RWPE2 (cell line): ENCODE results near the gene DSEL.

ENCODE experiments used
- ATAC-seq: fragments of 200-7000 bp; cut with Tn5 transposase; 3 replicates; pipeline ENCODE4 v1.9.1; 2021; ENCODE audit warnings: low read depth
- DNase-seq: peaks from one replicate; pipeline ENCODE4 v3.0.0-alpha.2; 2020; ENCODE audit warnings: low spot score
- H3K27ac ChIP-seq: fragments of 450-650 bp; 2 replicates; pipeline ENCODE4 v1.5.1; 2017; ENCODE audit warnings: mild to moderate bottlenecking; ENCODE audit not compliant: poor library complexity, severe bottlenecking
- H3K27me3 ChIP-seq: fragments of 250-450 bp; sonication (Bioruptor Pico); 2 replicates; pipeline ENCODE4 v1.5.1; 2021; ENCODE audit warnings: mild to moderate bottlenecking, moderate library complexity; ENCODE audit not compliant: insufficient read depth, poor library complexity, severe bottlenecking
- H3K36me3 ChIP-seq: fragments of 250-450 bp; sonication (Bioruptor Pico); 2 replicates; pipeline ENCODE4 v1.5.1; 2020; ENCODE audit warnings: low read depth, mild to moderate bottlenecking, moderate library complexity
- H3K4me1 ChIP-seq: fragments of 250-450 bp; sonication (Bioruptor Pico); 2 replicates; pipeline ENCODE4 v1.5.1; 2021; ENCODE audit warnings: mild to moderate bottlenecking, moderate library complexity; ENCODE audit not compliant: insufficient read depth, poor library complexity, severe bottlenecking
- H3K4me3 ChIP-seq: fragments of 250-450 bp; sonication (Bioruptor Pico); 2 replicates; pipeline ENCODE4 v1.5.1; 2021; ENCODE audit warnings: mild to moderate bottlenecking, moderate library complexity; ENCODE audit not compliant: severe bottlenecking
- H3K9me3 ChIP-seq: fragments of 250-450 bp; sonication (Bioruptor Pico); 2 replicates; pipeline ENCODE4 v1.5.1; 2021; ENCODE audit warnings: mild to moderate bottlenecking, moderate library complexity; ENCODE audit not compliant: severe bottlenecking
- CTCF ChIP-seq: fragments of 450-650 bp; IDR thresholded peaks from one replicate; pipeline ENCODE4 v1.5.1; 2017; ENCODE audit warnings: mild to moderate bottlenecking, moderate library complexity; ENCODE audit not compliant: poor library complexity, severe bottlenecking

DSEL gene

GRCh38 chr18:67516539-67517443 lies at the start of gene DSEL:
DSEL (minus strand) TSS chr18:67516720; CDS start chr18:67514608, 2,112 bp downstream.
- ATAC-seq (peak; percentile 77), DNase-seq (peak; percentile 94)
- H3K27ac ChIP-seq, result peak within 1 kb of the TSS; percentile 59

GRCh38 chr18:67553437-67553836 lies 36.9 kb upstream of the DSEL start:
- no peak for ATAC-seq
- H3K36me3 ChIP-seq, result no peaks in the 10 kb centered on the region
- no peak overlapping the region for H3K27ac ChIP-seq
- TF ChIP-seq CTCF, result no peak
- no peaks in the 10 kb centered on the region for H3K27me3 ChIP-seq
- H3K4me1 ChIP-seq, result peaks cover 3% of the 10 kb centered on the region
- DNase-seq, result no peak
- H3K4me3 ChIP-seq, result no peak overlapping the region
- H3K9me3 ChIP-seq, result no peaks in the 10 kb centered on the region

More at GRCh38 chr18:67516539-67517443, at the start of gene DSEL:
- Histone ChIP-seq H3K4me3 (peak within 1 kb of the TSS; percentile 84), H3K4me1 (peaks cover 8% of the 10 kb centered on the region), H3K36me3 (peaks cover 8% of the 10 kb centered on the region; the same call in 1 of the 2 replicates), H3K27me3 (no peaks in the 10 kb centered on the region), H3K9me3 (no peaks in the 10 kb centered on the region)
- no peak for TF ChIP-seq CTCF

- no peak overlapping the region for H3K27ac ChIP-seq
- DNase-seq (no peak), ATAC-seq (no peak)
- TF ChIP-seq CTCF, result no peak
- H3K27me3 ChIP-seq, result no peaks in the 10 kb centered on the region
- H3K4me3 ChIP-seq, result no peak overlapping the region
- H3K4me1 ChIP-seq, result peaks cover 3% of the 10 kb centered on the region
- H3K9me3 ChIP-seq, result no peaks in the 10 kb centered on the region
- H3K36me3 ChIP-seq, result no peaks in the 10 kb centered on the region
These were observed 34.5 kb upstream of the DSEL start for GRCh38 chr18:67550872-67551520.

- Histone ChIP-seq H3K27ac (no peak overlapping the region), H3K4me3 (no peak overlapping the region), H3K4me1 (peaks cover 3% of the 10 kb centered on the region), H3K36me3 (no peaks in the 10 kb centered on the region), H3K9me3 (no peaks in the 10 kb centered on the region), H3K27me3 (no peaks in the 10 kb centered on the region)
- ATAC-seq (no peak), DNase-seq (no peak)
- TF ChIP-seq CTCF, result no peak
These were observed 33.4 kb upstream of the DSEL start for GRCh38 chr18:67549946-67550345.
